ENCODE measurements around the gene RCAN3. TPM values are rescaled to one million over a fixed set of nuclear protein-coding genes. Genes with fewer than 3 reads are reported as not detected.

RCAN3 gene
- total and polyA plus RNA-seq, 2 donors from 2014 or later: 3.5 to 27.1 TPM

- DNase-seq (no peak), FAIRE-seq (no peak)
- H3K4me3 ChIP-seq (ENCODE audit: low read length in 3 of 3): peak overlapping the region in 2 of 3 donors; percentile 56 to 64
- no peak overlapping the region for H3K27ac ChIP-seq (ENCODE audit: low read depth in 2 of 2, low read length in 2 of 2)
- H3K9me3 ChIP-seq (ENCODE audit: control insufficient read depth in 2 of 3, insufficient read depth in 1 of 3, low read length in 3 of 3): no peaks in the 10 kb centered on the region
- intact Hi-C loops (cut with DNase I): no loop called here
- no peaks in the 10 kb centered on the region for H3K27me3 ChIP-seq (ENCODE audit: control insufficient read depth, insufficient read depth, low read length)
- H3K4me1 ChIP-seq (ENCODE audit: control insufficient read depth in 2 of 3, insufficient read depth in 2 of 3, low read depth in 1 of 3, low read length in 3 of 3): peaks cover 0 to 6% (median 0%) of the 10 kb centered on the region in 3 donors
- TF ChIP-seq, protein P1, sequence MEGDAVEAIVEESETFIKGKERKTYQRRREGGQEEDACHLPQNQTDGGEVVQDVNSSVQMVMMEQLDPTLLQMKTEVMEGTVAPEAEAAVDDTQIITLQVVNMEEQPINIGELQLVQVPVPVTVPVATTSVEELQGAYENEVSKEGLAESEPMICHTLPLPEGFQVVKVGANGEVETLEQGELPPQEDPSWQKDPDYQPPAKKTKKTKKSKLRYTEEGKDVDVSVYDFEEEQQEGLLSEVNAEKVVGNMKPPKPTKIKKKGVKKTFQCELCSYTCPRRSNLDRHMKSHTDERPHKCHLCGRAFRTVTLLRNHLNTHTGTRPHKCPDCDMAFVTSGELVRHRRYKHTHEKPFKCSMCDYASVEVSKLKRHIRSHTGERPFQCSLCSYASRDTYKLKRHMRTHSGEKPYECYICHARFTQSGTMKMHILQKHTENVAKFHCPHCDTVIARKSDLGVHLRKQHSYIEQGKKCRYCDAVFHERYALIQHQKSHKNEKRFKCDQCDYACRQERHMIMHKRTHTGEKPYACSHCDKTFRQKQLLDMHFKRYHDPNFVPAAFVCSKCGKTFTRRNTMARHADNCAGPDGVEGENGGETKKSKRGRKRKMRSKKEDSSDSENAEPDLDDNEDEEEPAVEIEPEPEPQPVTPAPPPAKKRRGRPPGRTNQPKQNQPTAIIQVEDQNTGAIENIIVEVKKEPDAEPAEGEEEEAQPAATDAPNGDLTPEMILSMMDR (IDR thresholded peaks at IDR 0.05; ENCODE audit: borderline replicate concordance, extremely low read depth, insufficient read depth): no peak
- H3K9ac ChIP-seq (ENCODE audit: low read length in 3 of 3): peak overlapping the region in 2 of 3 donors; percentile 34 to 65
- no peaks in the 10 kb centered on the region for H3K36me3 ChIP-seq (ENCODE audit: control insufficient read depth in 2 of 3, insufficient read depth in 3 of 3, low read length in 3 of 3)
Measured at GRCh38 chr1:24503870-24504523, 1.4 kb downstream of the RCAN3 start.

- H3K9me3 ChIP-seq (ENCODE audit: control insufficient read depth in 2 of 3, insufficient read depth in 1 of 3, low read length in 3 of 3): no peaks in the 10 kb centered on the region
- H3K27me3 ChIP-seq (ENCODE audit: control insufficient read depth, insufficient read depth, low read length): no peaks in the 10 kb centered on the region
- FAIRE-seq: no peak
- no peak overlapping the region for H3K9ac ChIP-seq (ENCODE audit: low read length in 3 of 3)
- DNase-seq: no peak
- H3K4me1 ChIP-seq (ENCODE audit: control insufficient read depth in 2 of 3, insufficient read depth in 2 of 3, low read depth in 1 of 3, low read length in 3 of 3): peaks cover 0 to 6% (median 0%) of the 10 kb centered on the region in 3 donors
- TF ChIP-seq, protein P1 (IDR thresholded peaks at IDR 0.05; ENCODE audit: borderline replicate concordance, extremely low read depth, insufficient read depth): no peak
- H3K27ac ChIP-seq (ENCODE audit: low read depth in 2 of 2, low read length in 2 of 2): no peak overlapping the region
- H3K4me3 ChIP-seq (ENCODE audit: low read length in 3 of 3): no peak overlapping the region
- intact Hi-C loops (cut with DNase I): no loop called here
- no peaks in the 10 kb centered on the region for H3K36me3 ChIP-seq (ENCODE audit: control insufficient read depth in 2 of 3, insufficient read depth in 3 of 3, low read length in 3 of 3)
Measured at GRCh38 chr1:24504560-24504959, 1.9 kb downstream of the RCAN3 start.

DNA sequence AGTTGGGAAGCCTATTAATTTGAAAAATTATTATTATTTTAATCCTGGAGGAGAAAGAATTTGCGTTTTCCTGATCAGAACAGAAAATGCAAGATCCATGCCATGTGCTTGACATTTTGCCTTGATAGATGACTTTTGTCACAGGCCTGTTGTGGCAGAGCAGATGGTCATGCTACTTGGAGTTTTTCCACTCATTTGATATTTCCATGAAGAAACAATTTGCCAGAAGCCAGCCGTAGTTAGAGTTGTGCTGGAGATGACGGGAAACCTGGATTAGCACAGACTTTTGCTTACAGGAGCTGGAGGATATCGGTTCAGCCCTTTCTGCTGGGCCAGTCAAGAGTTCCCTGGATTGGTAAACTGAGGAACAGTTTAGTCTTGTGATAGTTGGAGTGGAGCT lies 3.2 kb downstream of the RCAN3 start:
- Histone ChIP-seq H3K4me1 (ENCODE audit: control insufficient read depth in 2 of 3, insufficient read depth in 2 of 3, low read depth in 1 of 3, low read length in 3 of 3) (peaks cover 0 to 6% (median 0%) of the 10 kb centered on the region in 3 donors), H3K4me3 (ENCODE audit: low read length in 3 of 3) (no peak overlapping the region), H3K9me3 (ENCODE audit: control insufficient read depth in 2 of 3, insufficient read depth in 1 of 3, low read length in 3 of 3) (no peaks in the 10 kb centered on the region), H3K27ac (ENCODE audit: low read depth in 2 of 2, low read length in 2 of 2) (no peak overlapping the region), H3K36me3 (ENCODE audit: control insufficient read depth in 2 of 3, insufficient read depth in 3 of 3, low read length in 3 of 3) (no peaks in the 10 kb centered on the region), H3K27me3 (ENCODE audit: control insufficient read depth, insufficient read depth, low read length) (no peaks in the 10 kb centered on the region), H3K9ac (ENCODE audit: low read length in 3 of 3) (no peak overlapping the region)
- intact Hi-C loops (cut with DNase I): no loop called here
- DNase-seq (no peak), FAIRE-seq (no peak)
- TF ChIP-seq, protein P1 (IDR thresholded peaks at IDR 0.05; ENCODE audit: borderline replicate concordance, extremely low read depth, insufficient read depth): no peak
